ENCODE results near the gene KIF18B. TPM values are rescaled to one million over a fixed set of nuclear protein-coding genes. Genes with fewer than 3 reads are reported as not detected.

Gene KIF18B
- total and polyA plus RNA-seq, 2 donors from 2014 or later: 0.44 TPM; not detected in 1

GRCh38 chr17:44928136-44928535 is 19.4 kb downstream of the KIF18B start:
- Histone ChIP-seq H3K27ac (ENCODE audit: low read depth in 2 of 2, low read length in 2 of 2) (no peak overlapping the region), H3K9me3 (ENCODE audit: control insufficient read depth in 2 of 3, insufficient read depth in 1 of 3, low read length in 3 of 3) (no peaks in the 10 kb centered on the region), H3K4me3 (ENCODE audit: low read length in 3 of 3) (no peak overlapping the region), H3K27me3 (ENCODE audit: control insufficient read depth, insufficient read depth, low read length) (no peaks in the 10 kb centered on the region), H3K9ac (ENCODE audit: low read length in 3 of 3) (no peak overlapping the region), H3K36me3 (ENCODE audit: control insufficient read depth in 2 of 3, insufficient read depth in 3 of 3, low read length in 3 of 3) (no peaks in the 10 kb centered on the region), H3K4me1 (ENCODE audit: control insufficient read depth in 2 of 3, insufficient read depth in 2 of 3, low read depth in 1 of 3, low read length in 3 of 3) (no peaks in the 10 kb centered on the region)
- FAIRE-seq: no peak
- DNase-seq: peak in 2 of 5 donors; percentile 30 to 66
- no peak for TF ChIP-seq CTCF (IDR thresholded peaks at IDR 0.05; ENCODE audit: borderline replicate concordance, extremely low read depth, insufficient read depth)
- intact Hi-C loops (cut with DNase I): loop anchor here (10.0 kb wide), 1 partner anchor 187 kb away; no protein-coding TSS in a partner anchor

- DNase-seq (peak in 2 of 5 donors; percentile 19 to 32), FAIRE-seq (no peak)
- H3K4me3 ChIP-seq (ENCODE audit: low read length in 3 of 3): no peak overlapping the region
- H3K9ac ChIP-seq (ENCODE audit: low read length in 3 of 3): no peak overlapping the region
- H3K36me3 ChIP-seq (ENCODE audit: control insufficient read depth in 2 of 3, insufficient read depth in 3 of 3, low read length in 3 of 3): no peaks in the 10 kb centered on the region
- no peak for TF ChIP-seq CTCF (IDR thresholded peaks at IDR 0.05; ENCODE audit: borderline replicate concordance, extremely low read depth, insufficient read depth)
- H3K27me3 ChIP-seq (ENCODE audit: control insufficient read depth, insufficient read depth, low read length): no peaks in the 10 kb centered on the region
- no peaks in the 10 kb centered on the region for H3K4me1 ChIP-seq (ENCODE audit: control insufficient read depth in 2 of 3, insufficient read depth in 2 of 3, low read depth in 1 of 3, low read length in 3 of 3)
- intact Hi-C loops (cut with DNase I): loop anchor here (10.0 kb wide), 1 partner anchor 187 kb away; no protein-coding TSS in a partner anchor
- no peaks in the 10 kb centered on the region for H3K9me3 ChIP-seq (ENCODE audit: control insufficient read depth in 2 of 3, insufficient read depth in 1 of 3, low read length in 3 of 3)
- H3K27ac ChIP-seq (ENCODE audit: low read depth in 2 of 2, low read length in 2 of 2): no peak overlapping the region
Measured at GRCh38 chr17:44927696-44928095, 19.9 kb downstream of the KIF18B start.

GRCh38 chr17:44926821-44927525 is 20.6 kb downstream of the KIF18B start:
- no peak for TF ChIP-seq CTCF (IDR thresholded peaks at IDR 0.05; ENCODE audit: borderline replicate concordance, extremely low read depth, insufficient read depth)
- Histone ChIP-seq H3K4me3 (ENCODE audit: low read length in 3 of 3) (no peak overlapping the region), H3K36me3 (ENCODE audit: control insufficient read depth in 2 of 3, insufficient read depth in 3 of 3, low read length in 3 of 3) (no peaks in the 10 kb centered on the region), H3K9ac (ENCODE audit: low read length in 3 of 3) (no peak overlapping the region), H3K4me1 (ENCODE audit: control insufficient read depth in 2 of 3, insufficient read depth in 2 of 3, low read depth in 1 of 3, low read length in 3 of 3) (no peaks in the 10 kb centered on the region), H3K27ac (ENCODE audit: low read depth in 2 of 2, low read length in 2 of 2) (no peak overlapping the region), H3K9me3 (ENCODE audit: control insufficient read depth in 2 of 3, insufficient read depth in 1 of 3, low read length in 3 of 3) (no peaks in the 10 kb centered on the region), H3K27me3 (ENCODE audit: control insufficient read depth, insufficient read depth, low read length) (no peaks in the 10 kb centered on the region)
- intact Hi-C loops (cut with DNase I): loop anchor here (10.0 kb wide), 1 partner anchor 188 kb away; no protein-coding TSS in a partner anchor
- FAIRE-seq (no peak), DNase-seq (peak in 2 of 5 donors; percentile 34 to 40)
